Measurements from ENCODE around the gene MYO5B. TPM values are rescaled to one million over a fixed set of nuclear protein-coding genes. Genes with fewer than 3 reads are reported as not detected.
"Not testable (repeated sequence)": the region's sequence is repeated elsewhere in the genome, so short reads cannot be mapped to it uniquely, and the experiment has no call there.

MYO5B gene
- total RNA-seq, result 100 to 1,000 TPM; 128 to 139 TPM
- long read RNA-seq, transcript MYO5B-207 (9 exons, 1,693 nt), result major isoform, 35 of 123 reads
- long read RNA-seq, partial matches to known transcripts, result 54 of 123 reads
- long read RNA-seq, other reads (novel, unspliced or antisense), result 33 of 123 reads

GRCh38 chr18:50194631-50195532 is at the start of gene MYO5B:
Gene MYO5B (minus strand): TSS chr18:50195147. CDS start chr18:50194793, 354 bp downstream.
- peak; percentile 86 to 89 for DNase-seq
- intact Hi-C loops (cut with DNase I, micrococcal nuclease), result no loop called here
- peak; percentile 87 for ATAC-seq

- intact Hi-C loops (cut with DNase I, micrococcal nuclease), result not testable (repeated sequence)
These were observed 46.8 kb upstream of the MYO5B start for GRCh38 chr18:50241768-50242167.

GRCh38 chr18:50240080-50240563 is 45.2 kb upstream of the MYO5B start:
- intact Hi-C loops (cut with DNase I, micrococcal nuclease), result no loop called here
- ATAC-seq, result peak; percentile 72
- DNase-seq, result no peak

More at GRCh38 chr18:50241768-50242167, 46.8 kb upstream of the MYO5B start:
- not testable (repeated sequence) for DNase-seq, ATAC-seq

GRCh38 chr18:50232419-50232818 is 37.5 kb upstream of the MYO5B start:
- intact Hi-C loops (cut with DNase I, micrococcal nuclease), result no loop called here
- no peak for DNase-seq
- no peak for ATAC-seq

- intact Hi-C loops (cut with DNase I, micrococcal nuclease), result no loop called here
- ATAC-seq (no peak), DNase-seq (no peak)
These were observed 36.7 kb upstream of the MYO5B start for GRCh38 chr18:50231621-50232020.

- intact Hi-C loops (cut with DNase I, micrococcal nuclease); DNase-seq; ATAC-seq: not testable (repeated sequence)
These were observed 25.3 kb upstream of the MYO5B start for GRCh38 chr18:50220249-50220648.

- ATAC-seq (peak; percentile 76), DNase-seq (peak in 1 of 2 donors; percentile 56)
- intact Hi-C loops (cut with DNase I, micrococcal nuclease), result loop anchor here in 1 of 2 donors (5.0 kb wide), 1 partner anchor 139 kb away; no protein-coding TSS in a partner anchor
These were observed 23.7 kb upstream of the MYO5B start for GRCh38 chr18:50218432-50219197.

- intact Hi-C loops (cut with DNase I, micrococcal nuclease), result loop anchor here in 1 of 2 donors (5.0 to 10.0 kb wide), 2 partner anchors 202 to 695 kb away; no protein-coding TSS in a partner anchor
- no peak for ATAC-seq
- no peak for DNase-seq
These were observed 14.4 kb upstream of the MYO5B start for GRCh38 chr18:50209311-50209710.

GRCh38 chr18:50207722-50208121 is 12.8 kb upstream of the MYO5B start:
- intact Hi-C loops (cut with DNase I, micrococcal nuclease), result loop anchor here in 1 of 2 donors (5.0 to 10.0 kb wide), 2 partner anchors 200 to 693 kb away; no protein-coding TSS in a partner anchor
- ATAC-seq, result peak; percentile 43
- no peak for DNase-seq

- intact Hi-C loops (cut with DNase I, micrococcal nuclease), result loop anchor here in 1 of 2 donors (10.0 kb wide), 1 partner anchor 689 kb away; no protein-coding TSS in a partner anchor
- peak; percentile 86 for ATAC-seq
- peak; percentile 42 to 65 for DNase-seq
These were observed 9.1 kb upstream of the MYO5B start for GRCh38 chr18:50203801-50204604.

GRCh38 chr18:50201476-50202018 is 6.6 kb upstream of the MYO5B start:
- no peak for ATAC-seq

GRCh38 chr18:50199921-50200320 is 5.0 kb upstream of the MYO5B start:
- intact Hi-C loops (cut with DNase I, micrococcal nuclease), result loop anchor here in 1 of 2 donors (10.0 kb wide), 1 partner anchor 685 kb away; no protein-coding TSS in a partner anchor

More at GRCh38 chr18:50201476-50202018, 6.6 kb upstream of the MYO5B start:
- DNase-seq, result no peak
- intact Hi-C loops (cut with DNase I, micrococcal nuclease), result loop anchor here in 1 of 2 donors (10.0 kb wide), 1 partner anchor 687 kb away; no protein-coding TSS in a partner anchor

GRCh38 chr18:50199346-50199855 is 4.5 kb upstream of the MYO5B start:
- DNase-seq (no peak), ATAC-seq (no peak)

More at GRCh38 chr18:50199921-50200320, 5.0 kb upstream of the MYO5B start:
- no peak for DNase-seq
- no peak for ATAC-seq

GRCh38 chr18:50196261-50196660 is 1.3 kb upstream of the MYO5B start:
- intact Hi-C loops (cut with DNase I, micrococcal nuclease), result no loop called here
- no peak for ATAC-seq
- DNase-seq, result no peak

More at GRCh38 chr18:50199346-50199855, 4.5 kb upstream of the MYO5B start:
- intact Hi-C loops (cut with DNase I, micrococcal nuclease), result no loop called here

- ATAC-seq (no peak), DNase-seq (no peak)
- intact Hi-C loops (cut with DNase I, micrococcal nuclease), result no loop called here
These were observed 742 bp upstream of the MYO5B start for GRCh38 chr18:50195689-50196088.

- DNase-seq (peak; percentile 34 to 59), ATAC-seq (peak; percentile 32)
- intact Hi-C loops (cut with DNase I, micrococcal nuclease), result no loop called here
These were observed 934 bp downstream of the MYO5B start for GRCh38 chr18:50193796-50194630.

All from left colon (tissue), 2 donors.